KG1 (cell line): ENCODE results near the gene REEP5.
"Not testable (repeated sequence)": the region's sequence is repeated elsewhere in the genome, so short reads cannot be mapped to it uniquely, and the experiment has no call there.

Source experiments
- DNase-seq: peaks from one replicate; lab custom pipeline; 2025; lab: John Stamatoyannopoulos, UW

The REEP5 gene

GRCh38 chr5:112885001-112885400, 37.0 kb downstream of the REEP5 start:
- no peak for DNase-seq

- no peak for DNase-seq
These were observed 38.8 kb downstream of the REEP5 start for GRCh38 chr5:112883192-112883591.

- no peak for DNase-seq
These were observed 41.6 kb downstream of the REEP5 start for GRCh38 chr5:112880219-112880964.

GRCh38 chr5:112878760-112879159, 43.3 kb downstream of the REEP5 start:
- DNase-seq: no peak

GRCh38 chr5:112878101-112878500, 43.9 kb downstream of the REEP5 start:
- DNase-seq: no peak

- no peak for DNase-seq
These were observed 45.7 kb downstream of the REEP5 start for GRCh38 chr5:112876362-112876761.

GRCh38 chr5:112870966-112871365, 51.1 kb downstream of the REEP5 start:
- DNase-seq: no peak

- DNase-seq: no peak
These were observed 52.1 kb downstream of the REEP5 start for GRCh38 chr5:112869948-112870347.

GRCh38 chr5:112867411-112867810, 54.6 kb downstream of the REEP5 start:
- no peak for DNase-seq

GRCh38 chr5:112866739-112867138, 55.3 kb downstream of the REEP5 start:
- no peak for DNase-seq

GRCh38 chr5:112865128-112865527, 56.9 kb downstream of the REEP5 start:
- DNase-seq: no peak

- DNase-seq: no peak
These were observed 58.5 kb downstream of the REEP5 start for GRCh38 chr5:112863549-112863948.

- DNase-seq: no peak
These were observed 59.9 kb downstream of the REEP5 start for GRCh38 chr5:112862085-112862484.

GRCh38 chr5:112861638-112861985, 60.4 kb downstream of the REEP5 start:
- no peak for DNase-seq

- peak; percentile 66 for DNase-seq
These were observed 60.9 kb downstream of the REEP5 start, which contains the start of gene SRP19 for GRCh38 chr5:112860929-112861637. Gene SRP19, plus strand, starts transcription at chr5:112861287. Its CDS starts 90 bp downstream, at chr5:112861377.

- DNase-seq: not testable (repeated sequence)
These were observed 61.5 kb downstream of the REEP5 start for GRCh38 chr5:112860571-112860928.

GRCh38 chr5:112857866-112858265, 64.2 kb downstream of the REEP5 start:
- DNase-seq: no peak

- no peak for DNase-seq
These were observed 67.4 kb downstream of the REEP5 start for GRCh38 chr5:112854651-112855050.

- no peak for DNase-seq
These were observed 72.1 kb downstream of the REEP5 start for GRCh38 chr5:112849912-112850311.

GRCh38 chr5:112848116-112848811, 73.8 kb downstream of the REEP5 start:
- peak; percentile 2 for DNase-seq

GRCh38 chr5:112847306-112847705, 74.7 kb downstream of the REEP5 start:
- DNase-seq: no peak

- DNase-seq: no peak
These were observed 75.5 kb downstream of the REEP5 start for GRCh38 chr5:112846556-112846955.

- DNase-seq: no peak
These were observed 77.5 kb downstream of the REEP5 start for GRCh38 chr5:112844489-112844888.
